Fibroblast of skin of right quadriceps (primary cell): ENCODE data around the gene HSPA4.
"Not testable (repeated sequence)": the region's sequence is repeated elsewhere in the genome, so short reads cannot be mapped to it uniquely, and the experiment has no call there.

Experiments
- DNase-seq: peaks from one replicate; pipeline ENCODE4 v3.0.0-alpha.2; 2013

Gene HSPA4

DNA sequence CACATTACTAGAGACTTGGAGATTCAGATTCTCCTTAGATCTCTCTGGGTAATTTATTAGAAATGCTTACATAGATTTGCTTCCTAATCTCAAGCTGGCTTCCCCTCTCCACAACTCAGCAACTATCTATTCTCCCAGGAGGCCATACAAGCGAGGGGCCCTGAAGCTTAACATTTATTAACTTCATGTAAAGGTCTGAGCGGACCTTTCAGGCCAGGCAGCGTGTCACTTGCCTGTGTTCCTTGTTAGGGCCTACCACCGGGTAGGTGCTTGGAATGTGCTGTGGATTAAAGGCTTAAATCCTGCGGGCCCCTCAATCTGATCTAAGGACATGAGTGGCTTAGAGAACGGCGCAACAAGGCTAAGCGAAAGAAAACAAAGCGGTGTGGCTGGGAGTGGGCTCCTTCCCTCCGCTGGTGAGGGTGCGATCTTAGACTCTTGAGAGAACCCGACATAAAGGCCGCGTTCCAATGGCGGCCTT, 712 bp upstream of the HSPA4 start:
- DNase-seq = no peak

DNA sequence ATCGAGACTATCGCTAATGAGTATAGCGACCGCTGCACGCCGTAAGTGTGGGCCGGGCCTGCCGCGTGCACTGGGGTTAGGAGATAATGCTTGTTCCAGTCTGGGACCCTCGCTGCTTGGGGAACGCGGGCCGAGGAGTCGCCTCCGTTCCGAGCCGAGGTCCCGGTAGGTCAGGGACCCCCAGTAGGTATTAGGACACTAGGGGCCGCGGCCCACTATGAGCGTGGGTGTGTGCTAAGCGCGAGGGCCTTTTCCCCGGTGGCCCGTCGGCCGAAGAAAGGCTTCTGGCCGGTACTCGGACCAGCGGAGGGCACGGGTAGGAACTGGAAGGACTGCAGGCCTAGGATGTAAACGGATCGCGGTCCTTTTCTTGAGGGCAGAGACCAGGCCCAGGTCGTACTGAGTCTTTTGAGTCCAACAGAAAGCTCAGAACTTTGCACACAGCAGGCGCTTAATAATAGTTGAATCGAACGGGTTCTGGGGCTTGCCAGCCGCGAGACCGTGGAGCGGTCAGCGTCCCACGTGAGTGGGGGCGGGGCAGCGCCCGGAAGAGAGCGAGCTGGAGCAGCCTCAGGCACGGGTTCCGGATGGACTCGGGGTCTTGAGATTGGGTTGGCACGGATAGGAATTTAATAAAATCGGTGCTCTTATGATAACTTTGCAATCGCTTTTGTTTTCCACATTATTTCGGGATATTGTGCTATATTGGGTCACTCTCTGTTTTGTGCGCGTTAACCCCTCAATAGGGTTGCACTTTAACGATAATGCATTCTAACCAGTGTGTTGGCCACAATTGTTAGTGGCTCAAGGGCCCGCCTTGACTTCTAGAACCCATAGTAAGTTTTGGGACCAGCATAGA, 733 bp downstream of the HSPA4 start:
- DNase-seq = peak; percentile 39

DNA sequence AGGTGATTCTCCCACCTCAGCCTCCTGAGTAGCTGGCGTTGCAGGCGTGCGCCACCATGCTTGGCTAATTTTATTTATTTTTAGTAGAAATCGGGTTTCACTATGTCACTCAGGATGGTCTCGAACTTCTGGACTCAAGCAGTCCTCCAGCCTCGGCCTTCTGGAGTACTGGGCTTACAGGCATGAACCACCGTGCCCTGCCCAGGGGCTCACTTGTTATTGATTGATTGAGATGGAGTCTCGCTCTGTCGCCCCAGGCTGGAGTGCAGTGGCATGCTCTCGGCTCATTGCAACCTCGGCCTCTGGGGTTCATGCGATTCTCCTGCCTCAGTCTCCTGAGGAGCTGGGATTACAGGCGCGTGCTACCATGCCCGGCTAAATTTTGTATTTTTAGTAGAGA, 1.6 kb downstream of the HSPA4 start:
- no peak for DNase-seq

DNA sequence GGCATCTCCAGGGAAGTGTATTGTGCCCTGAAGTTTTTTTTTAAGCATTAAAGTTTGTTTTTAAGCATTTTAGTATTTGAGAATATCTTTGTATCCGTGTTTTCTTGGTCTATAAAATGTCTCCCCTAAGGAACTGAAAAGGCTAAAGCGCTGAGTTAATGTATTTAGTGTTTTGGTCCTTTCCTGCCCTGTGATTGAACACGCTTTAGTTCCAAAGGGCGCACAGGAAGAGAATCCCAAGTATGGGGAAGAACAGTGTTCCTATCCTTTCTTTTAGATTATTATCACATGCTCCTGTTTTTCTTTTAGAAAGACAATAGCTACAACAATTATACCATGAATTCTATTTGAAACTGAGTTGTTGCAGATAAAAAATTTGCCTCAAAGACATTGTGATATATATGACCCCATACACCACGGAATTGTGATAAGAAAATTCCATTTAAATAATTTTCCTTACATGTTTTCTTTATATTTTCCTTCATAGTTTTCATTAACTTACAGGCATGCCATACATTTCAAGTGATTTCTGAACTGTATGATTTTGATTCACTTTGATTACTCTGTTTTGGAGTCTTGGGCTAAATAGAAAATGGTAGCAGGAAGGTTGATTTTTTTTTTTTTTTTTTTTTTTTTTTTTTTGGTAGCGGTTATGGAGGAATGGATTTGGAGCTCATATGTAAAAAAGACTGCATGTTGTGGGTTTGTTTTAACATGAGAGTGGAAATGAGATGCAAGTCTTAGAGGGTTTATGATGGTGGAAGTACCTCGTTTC, 3.1 kb downstream of the HSPA4 start:
- no peak for DNase-seq

DNA sequence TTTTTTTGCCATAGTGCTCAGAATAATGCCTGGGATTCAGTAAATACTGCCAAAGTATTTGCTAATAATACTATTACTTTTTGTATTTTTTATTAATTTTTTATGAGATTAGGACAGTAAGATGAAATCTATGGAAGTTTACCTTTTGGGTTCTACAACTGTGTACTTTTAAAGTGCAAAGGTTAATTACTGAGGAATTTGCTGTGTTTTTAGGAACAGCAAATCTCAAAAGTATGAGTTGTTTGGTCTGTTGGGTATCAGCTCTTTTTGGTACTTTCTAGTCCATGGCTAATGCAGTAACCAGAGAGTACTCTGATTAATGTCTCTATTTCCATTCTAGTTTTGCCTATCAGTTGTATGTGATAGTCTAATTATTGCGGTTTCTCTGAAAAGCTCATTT, 5.1 kb downstream of the HSPA4 start:
- no peak for DNase-seq

DNA sequence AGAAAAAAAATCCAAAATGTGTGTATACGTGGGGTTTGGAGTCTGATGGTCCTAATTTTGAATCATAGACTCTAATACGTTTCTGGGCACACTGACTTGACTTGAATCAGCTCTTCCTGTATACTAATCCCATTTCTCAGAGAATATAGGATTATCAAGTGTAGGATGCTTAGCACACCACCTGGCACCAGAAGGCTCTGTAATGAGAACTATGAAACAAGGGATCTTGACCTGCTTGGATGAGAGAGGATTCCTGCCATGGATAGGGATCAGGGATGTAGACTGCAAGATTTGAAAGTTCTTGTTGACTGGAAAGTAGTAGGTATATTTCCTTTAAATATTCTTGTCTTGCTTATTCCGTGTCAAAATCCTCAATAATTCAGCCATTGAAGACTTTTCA, 7.8 kb downstream of the HSPA4 start:
- DNase-seq = no peak

DNA sequence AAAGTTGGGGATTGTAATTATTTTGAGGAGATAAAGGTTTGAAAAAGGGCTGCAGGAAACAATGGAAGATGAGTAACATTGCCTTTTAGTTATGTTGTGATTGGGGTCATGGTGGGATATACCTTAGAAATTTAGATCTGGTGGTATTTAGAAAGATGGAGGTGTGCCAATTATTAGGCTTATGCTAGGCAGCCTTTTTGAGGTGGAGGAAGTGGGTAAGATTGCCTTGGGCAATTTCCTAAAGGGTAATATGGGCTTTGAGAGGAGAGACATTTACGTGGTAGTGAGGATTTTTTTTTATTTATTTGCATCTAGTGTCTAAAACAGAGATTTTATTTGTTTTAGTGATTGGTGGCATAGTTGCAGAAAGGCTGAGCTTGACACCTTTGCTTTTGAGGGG, 10.5 kb downstream of the HSPA4 start:
- DNase-seq = no peak

DNA sequence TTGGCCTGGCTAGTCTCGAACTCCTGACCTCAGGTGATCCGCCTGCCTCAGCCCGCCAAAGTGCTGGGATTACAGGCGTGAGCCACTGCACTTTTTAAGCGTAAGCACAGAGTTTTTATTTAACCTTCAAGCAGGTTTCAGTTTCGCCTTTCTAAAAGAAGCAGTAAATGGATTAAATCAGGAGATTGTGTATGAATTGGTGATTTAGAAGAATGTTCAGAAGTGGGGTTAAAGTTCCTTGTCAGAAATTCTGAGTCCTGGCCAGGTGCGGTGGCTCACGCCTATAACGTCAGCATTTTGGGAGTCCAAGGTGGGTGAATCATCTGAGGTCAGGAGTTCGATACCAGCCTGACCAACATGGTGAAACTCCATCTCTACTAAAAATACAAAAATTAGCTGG, 12.2 kb downstream of the HSPA4 start:
- no peak for DNase-seq

DNA sequence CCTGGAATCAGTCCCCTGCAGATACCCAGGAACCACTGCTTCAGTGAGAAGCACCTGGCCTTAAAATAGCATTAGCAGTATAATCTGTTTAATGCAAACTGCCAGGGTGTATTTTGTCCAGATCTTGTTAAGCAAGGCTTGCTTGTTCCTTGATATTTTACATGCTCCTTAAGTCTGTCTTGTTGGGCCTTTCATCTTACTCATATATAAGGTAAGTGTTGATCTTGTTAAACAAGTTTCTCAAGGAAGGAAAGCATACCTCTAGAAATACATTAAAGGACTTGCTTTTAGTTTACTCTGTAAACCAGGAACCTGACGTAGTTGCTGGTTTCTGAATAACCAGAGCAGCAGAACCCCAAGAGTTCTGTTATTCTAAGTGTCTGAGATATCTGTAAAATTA, 13.7 kb downstream of the HSPA4 start:
- no peak for DNase-seq

DNA sequence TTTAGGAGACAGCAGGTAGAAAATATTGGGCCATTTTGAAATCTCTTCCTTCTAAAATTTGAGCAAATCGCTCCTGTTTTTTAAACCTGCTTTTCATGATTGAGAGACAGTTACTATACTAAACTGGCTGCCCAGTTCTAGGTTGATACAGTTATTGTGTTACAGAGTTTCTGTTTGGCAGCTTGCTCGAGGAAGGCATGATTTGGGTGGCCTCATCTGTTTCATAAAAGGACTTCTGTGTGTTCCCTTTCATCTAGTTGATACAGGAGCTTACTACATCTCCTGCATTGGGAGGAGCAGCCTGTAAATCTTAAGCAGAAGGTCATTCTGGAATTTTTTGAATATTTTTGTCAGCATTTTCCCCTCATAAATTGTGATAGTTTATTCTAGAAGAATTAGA, 14.2 kb downstream of the HSPA4 start:
- DNase-seq = no peak

DNA sequence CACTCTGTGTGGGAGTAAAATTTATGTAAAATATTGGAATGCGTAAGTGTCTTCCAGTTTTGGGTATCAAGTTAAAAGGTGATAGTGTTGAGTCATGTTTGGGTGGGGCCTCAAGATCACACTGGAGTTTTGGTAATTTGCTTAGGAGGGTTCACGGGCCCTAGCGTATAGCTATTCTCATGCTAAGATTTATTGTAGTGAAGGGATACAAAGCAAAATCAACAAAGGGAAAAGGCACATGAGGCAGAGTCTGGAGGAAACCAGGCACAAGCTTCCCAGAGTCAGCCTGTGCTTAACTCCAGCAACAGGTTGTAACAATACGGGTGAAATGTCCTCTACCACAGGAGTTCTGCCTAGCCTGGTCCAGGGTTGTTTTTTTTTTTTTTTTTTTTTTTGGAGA, 20.2 kb downstream of the HSPA4 start:
- no peak for DNase-seq

DNA sequence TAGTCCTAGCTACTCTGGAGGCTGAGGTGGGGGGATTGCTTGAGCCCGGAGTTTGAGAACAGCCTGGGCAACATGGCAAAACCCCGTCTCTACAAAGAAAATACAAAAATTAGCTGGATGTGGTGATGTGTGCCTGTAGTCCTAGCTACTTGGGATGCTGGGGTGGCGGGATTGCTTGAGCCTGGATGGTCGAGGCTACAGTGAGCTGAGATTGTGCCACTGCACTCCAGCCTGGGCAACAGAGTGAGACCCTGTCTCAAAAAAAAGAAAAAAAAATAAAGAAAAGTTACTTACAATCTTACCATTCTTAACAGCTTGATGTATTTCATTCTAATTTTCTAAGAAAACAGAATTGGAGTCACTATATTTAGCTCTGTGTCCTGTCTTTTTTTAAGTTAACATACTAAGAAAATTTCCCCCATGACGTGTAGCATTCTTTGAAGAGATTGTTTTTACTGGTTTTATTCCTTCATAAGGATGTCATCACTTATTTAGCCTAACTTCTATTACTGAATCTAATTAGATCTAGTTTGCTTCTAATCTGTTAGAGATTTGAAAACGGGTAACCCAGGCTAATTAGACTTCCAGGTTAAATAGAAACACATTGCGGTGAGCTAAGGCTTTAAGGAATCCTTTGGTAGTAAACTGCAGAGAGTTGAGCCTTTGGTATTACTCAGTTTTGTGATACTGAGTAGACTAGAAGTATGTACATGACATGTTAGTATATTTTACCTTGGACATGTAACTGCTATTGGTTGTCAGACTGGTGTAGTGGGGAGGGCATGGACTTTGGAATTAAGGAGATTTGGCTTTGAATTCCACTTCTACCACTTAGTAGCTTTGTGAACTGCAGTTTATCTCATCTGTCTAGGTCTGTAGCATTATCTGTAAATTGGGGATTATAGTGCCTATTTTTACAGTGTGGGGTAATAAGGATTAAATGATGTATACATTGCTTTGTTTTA, 24.0 kb downstream of the HSPA4 start:
- DNase-seq = peak; percentile 59

DNA sequence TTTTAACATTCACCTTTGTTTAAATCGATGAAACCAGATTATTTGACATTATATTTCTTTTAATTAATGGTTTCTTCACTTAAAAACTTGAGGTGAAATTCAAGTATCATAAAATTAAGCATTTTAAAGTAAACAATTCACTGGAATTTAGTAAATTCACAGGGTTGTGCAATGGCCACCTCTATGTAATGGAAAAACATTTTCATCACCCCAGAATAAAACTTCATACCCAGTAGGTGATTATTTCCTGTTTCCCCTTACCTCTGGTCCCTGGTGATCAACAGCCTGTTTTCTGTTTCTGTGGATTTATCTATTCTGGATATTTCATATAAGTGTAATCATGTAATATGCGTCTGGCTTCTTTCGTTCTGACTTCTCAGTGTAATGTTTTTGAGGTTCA, 27.2 kb downstream of the HSPA4 start:
- no peak for DNase-seq

DNA sequence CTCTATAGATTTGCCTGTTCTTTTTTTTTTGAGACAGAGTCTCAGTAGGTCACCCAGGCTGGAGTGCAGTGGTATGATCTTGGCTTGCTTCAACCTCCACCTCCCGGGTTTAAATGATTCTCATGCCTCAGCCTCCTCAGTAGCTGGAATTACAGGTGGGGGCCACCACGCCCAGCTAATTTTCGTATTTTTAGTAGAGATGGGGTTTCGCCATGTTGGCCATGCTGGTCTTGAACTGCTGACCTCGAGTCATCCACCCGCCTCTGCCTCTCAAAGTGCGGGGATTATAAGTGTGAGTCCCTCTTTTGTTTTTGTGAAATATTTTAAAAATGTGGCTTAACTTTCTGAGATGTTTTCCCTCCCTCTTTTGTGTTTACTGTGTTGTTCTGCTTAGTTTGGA, 29.2 kb downstream of the HSPA4 start:
- no peak for DNase-seq

DNA sequence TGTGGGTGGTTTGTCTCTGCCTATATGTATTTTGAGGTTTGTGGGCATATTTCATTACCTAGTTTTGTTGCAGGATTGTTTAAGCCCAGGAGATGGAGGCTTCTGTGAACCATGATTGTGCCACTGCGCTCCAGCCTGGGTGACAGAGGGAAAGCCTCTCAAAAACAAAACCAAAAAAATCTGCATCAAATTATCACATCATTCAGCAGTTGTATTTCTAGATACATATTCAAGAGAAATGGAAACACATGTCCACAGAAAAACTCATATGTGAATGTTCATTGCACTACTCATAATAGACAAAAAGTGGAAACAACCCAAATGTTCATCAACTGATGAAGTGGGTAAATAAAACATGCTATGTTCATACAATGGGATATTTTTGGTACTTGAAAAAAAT, 29.9 kb downstream of the HSPA4 start:
- DNase-seq = peak; percentile 13

DNA sequence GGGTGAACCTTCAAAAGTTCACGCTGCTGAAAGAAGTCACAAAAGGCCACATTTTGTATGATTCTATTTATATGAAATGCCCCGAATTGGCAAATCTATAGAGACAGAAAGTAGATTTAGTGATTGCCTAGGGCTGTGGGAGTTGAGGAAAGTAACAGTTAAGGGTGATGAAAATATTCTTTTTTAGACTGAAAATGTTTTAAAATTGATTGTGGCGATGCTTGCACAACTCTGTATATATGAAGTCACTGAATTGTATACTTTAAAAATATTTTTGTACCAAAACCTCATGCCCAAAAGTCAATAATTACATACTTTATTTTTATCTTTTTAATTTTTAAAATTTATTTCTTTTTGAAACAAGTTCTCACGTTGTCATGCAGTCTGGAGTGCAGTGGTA, 30.3 kb downstream of the HSPA4 start:
- no peak for DNase-seq

DNA sequence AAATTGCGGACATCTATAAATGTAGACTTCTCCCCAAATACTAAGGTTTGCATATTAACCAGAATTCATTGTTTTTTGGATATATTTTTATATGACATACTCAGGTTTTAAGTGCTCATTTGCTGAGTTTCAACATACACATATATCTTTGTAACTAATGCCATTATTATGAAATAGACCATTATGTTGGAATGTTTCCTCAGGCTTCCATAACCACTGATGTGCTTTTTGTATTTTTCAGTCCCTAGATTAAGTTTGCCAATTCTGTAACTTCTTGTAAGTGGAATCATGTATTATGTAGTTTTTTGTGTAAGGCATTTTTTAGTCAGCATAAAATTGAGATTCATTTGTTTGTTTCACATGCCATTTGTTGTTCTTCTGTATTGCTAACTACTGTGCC, 32.1 kb downstream of the HSPA4 start:
- DNase-seq = peak; percentile 16

DNA sequence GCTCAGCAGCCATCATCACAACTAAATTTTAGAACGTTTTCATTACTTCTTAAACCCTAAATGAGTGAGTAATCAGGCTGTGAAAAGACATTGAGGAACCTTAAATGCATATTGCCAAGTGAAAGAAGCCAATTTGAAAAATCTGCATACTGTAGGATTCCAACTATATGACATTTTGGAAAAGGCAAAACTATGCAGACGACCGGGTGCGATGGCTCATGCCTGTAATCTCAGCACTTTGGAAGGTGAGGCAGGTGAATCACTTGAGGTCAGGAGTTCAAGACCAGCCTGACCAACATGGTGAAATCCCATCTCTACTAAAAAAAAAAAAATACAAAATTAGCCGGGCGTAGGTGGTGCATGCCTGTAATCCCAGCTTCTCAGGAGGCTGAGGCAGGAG, 33.4 kb downstream of the HSPA4 start:
- not testable (repeated sequence) for DNase-seq

DNA sequence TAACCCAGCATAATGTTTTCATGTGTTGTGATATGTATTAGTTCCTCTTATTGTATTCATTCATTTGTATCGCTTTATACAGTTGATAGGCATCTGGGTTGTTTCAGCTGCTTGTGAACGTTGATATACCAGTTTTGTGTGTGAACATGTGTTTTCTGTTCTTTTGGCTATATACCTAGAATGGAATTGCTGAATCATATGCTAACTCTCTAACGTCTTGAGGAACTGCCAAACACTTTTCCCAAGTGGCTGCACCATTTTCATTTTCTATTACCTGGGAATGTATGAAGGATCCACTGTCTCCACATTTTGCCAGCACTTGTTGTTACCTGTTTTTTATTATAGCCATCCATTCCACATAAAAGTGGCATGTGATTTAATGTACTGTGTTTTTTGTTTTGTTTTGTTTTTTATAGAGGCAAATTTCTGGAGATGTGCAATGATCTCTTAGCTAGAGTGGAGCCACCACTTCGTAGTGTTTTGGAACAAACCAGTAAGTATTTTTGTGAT, 34.6 kb downstream of the HSPA4 start:
- DNase-seq = no peak

DNA sequence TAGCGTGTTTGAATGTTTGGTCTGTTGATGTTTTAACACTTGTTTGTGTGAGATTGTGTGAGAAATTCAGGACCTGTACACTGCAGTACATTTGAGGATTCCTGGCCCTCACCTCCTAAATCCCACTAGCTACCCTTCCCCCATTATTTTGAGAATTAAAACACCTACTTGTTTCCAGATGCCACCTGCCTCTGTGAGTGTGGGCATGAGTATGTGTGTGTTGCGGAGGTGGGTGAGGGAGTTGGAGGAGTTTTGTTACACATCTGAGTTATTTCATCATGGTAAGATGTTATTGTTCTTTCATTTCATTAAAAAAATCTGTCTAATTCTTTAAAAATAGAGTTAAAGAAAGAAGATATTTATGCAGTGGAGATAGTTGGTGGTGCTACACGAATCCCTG, 36.3 kb downstream of the HSPA4 start:
- DNase-seq = no peak

DNA sequence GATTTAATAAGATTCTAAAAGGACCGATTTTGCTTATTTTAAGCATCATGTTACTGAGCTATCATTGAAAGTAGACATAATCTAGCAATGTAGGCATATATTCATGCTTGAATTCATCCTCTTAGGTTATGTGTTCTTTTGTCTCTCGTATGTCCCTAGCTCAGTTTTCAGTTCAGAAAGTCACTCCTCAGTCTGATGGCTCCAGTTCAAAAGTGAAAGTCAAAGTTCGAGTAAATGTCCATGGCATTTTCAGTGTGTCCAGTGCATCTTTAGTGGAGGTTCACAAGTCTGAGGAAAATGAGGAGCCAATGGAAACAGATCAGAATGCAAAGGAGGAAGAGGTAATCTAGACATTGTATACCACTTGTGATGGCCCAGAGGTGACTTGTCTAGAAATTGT, 39.2 kb downstream of the HSPA4 start:
- DNase-seq = no peak

DNA sequence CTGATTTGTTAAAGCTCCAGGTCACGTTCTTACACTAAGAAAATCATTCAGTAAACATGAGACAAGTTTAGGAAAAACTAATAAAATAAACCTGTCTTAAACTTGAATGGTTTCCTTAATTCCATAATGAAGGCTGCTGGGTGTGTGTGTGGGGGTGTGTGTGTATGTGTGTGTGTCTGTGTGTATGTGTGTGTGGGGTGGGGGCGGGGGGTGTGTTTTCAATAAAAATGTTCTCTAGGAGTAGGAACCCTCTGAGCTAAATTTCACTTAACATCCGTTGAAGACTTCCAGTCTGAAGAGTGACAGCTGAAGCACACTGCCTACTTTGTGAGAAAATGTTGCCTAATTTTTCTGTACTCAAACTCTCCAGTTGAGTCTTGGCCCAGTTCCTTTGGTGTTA, 54.5 kb downstream of the HSPA4 start:
- DNase-seq = no peak
